Sigmoid colon (tissue), 7 donors: ENCODE results near the gene RAPGEF5. TPM values are rescaled to one million over a fixed set of nuclear protein-coding genes. Genes with fewer than 3 reads are reported as not detected.
A peak's percentile ranks its signal among the peaks of the same experiment; 100 is the strongest.

Experiments used
- DNase-seq: peaks from one replicate; pipeline ENCODE4 v3.0.0-alpha.2; 2019
- H3K27ac ChIP-seq, 4 donors: fragments of 200-600 bp; sonication (generic); one replicate each; pipeline ENCODE4 v1.5.1; 2016 to 2019; ENCODE audit warnings: mild to moderate bottlenecking in 1 of 4
- H3K27me3 ChIP-seq, 3 donors: fragments of 200-600 bp; sonication (generic); one replicate each; pipeline ENCODE4 v1.5.1; 2019; ENCODE audit warnings: mild to moderate bottlenecking in 1 of 3
- H3K36me3 ChIP-seq, 4 donors: fragments of 200-600 bp; sonication (generic); one replicate each; pipeline ENCODE4 v1.5.1; 2016 to 2019
- H3K4me1 ChIP-seq, 4 donors: fragments of 200-600 bp; sonication (generic); one replicate each; pipeline ENCODE4 v1.5.1; 2017 to 2019
- H3K4me3 ChIP-seq, 4 donors: fragments of 200-600 bp; sonication (generic); one replicate each; pipeline ENCODE4 v1.5.1; 2017 to 2019; ENCODE audit warnings: mild to moderate bottlenecking in 2 of 4, moderate library complexity in 1 of 4
- H3K9me3 ChIP-seq, 4 donors: fragments of 200-600 bp in 3 of 4; sonication (generic) in 3 of 4; one replicate each; pipeline versions ENCODE4 v1.5.1 to v1.6.1; 2013 to 2019
- EP300 ChIP-seq, 4 donors: sonication (generic); formaldehyde crosslinking; IDR thresholded peaks; one replicate each; pipeline ENCODE4 v1.6.1; 2017; ENCODE audit warnings: antibody characterized with exemption in 4 of 4
- POLR2A ChIP-seq, 2 donors: fragments of 450-650 bp; IDR thresholded peaks; one replicate each; pipeline ENCODE4 v1.6.1; 2016; ENCODE audit warnings: antibody characterized with exemption in 2 of 2, mild to moderate bottlenecking in 2 of 2, moderate library complexity in 2 of 2
- POLR2AphosphoS5 ChIP-seq, 4 donors: sonication (generic); formaldehyde crosslinking; IDR thresholded peaks; one replicate each; pipeline ENCODE4 v1.6.1; 2017; ENCODE audit warnings: antibody characterized with exemption in 4 of 4
- WGBS, 2 donors: extraction: QIAGEN DNeasy Blood & Tissue Kit; methylation state at CpG; one replicate each; pipeline ENCODE4 v1.1.7; 2013; 5-methylcytosine and 5-hydroxymethylcytosine counted together
- intact Hi-C: fragments of 100-400 bp; cut with DNase I; formaldehyde crosslinking; loops from one replicate; pipeline ENCODE4 v1.15.1; 2023
- polyA plus RNA-seq, 3 donors: library from polyadenylated mRNA; stranded (reverse); fragments of 200-250 nt; gene quantifications; one replicate each; pipeline ENCODE4 v1.2.3, GENCODE V29; 2013
- total RNA-seq, 4 donors: library from RNA; depleted of rRNA; stranded (reverse); fragments of >200 nt; gene quantifications; one replicate each; pipeline ENCODE4 v1.1.0, GENCODE V29; 2016
- TF ChIP-seq, protein P1 (sequence below), 4 experiments: fragments of 450-650 bp in 3 of 4; fragments of 200-600 bp in 1 of 4; IDR thresholded peaks; one replicate each; pipeline ENCODE4 v1.5.1; 2016 to 2019; ENCODE audit warnings: antibody characterized with exemption in 4 of 4, mild to moderate bottlenecking in 3 of 4, moderate library complexity in 2 of 4
- donor health status: healthy with polysubstance abuse.
- donor health status: Bipolar disorder and iron deficiency.
- donor health status: healthy.

The RAPGEF5 gene
- total RNA-seq (10 to 100 TPM; 10.3 to 17.9 (median 15.7) TPM), polyA plus RNA-seq (10 to 100 TPM in 1 of 3 donors, 1 to 10 TPM in 2; 6.0 to 12.6 (median 8.8) TPM)

- Histone ChIP-seq H3K4me1 (peaks cover 0 to 6% (median 5%) of the 10 kb centered on the region in 4 donors), H3K4me3 (peak within 1 kb of the TSS in 3 of 4 donors; percentile 31 to 34 (median 33)), H3K36me3 (no peaks in the 10 kb centered on the region), H3K9me3 (peaks cover 0 to 4% (median 0%) of the 10 kb centered on the region in 4 donors), H3K27ac (no peak within 1 kb of the TSS), H3K27me3 (peaks cover 0 to 27% (median 5%) of the 10 kb centered on the region in 3 donors)
- intact Hi-C loops, result no loop called here
- no peak for TF ChIP-seq POLR2AphosphoS5 (IDR thresholded peaks at IDR 0.05)
- TF ChIP-seq POLR2A (IDR thresholded peaks at IDR 0.05), result no peak
- TF ChIP-seq, protein P1, sequence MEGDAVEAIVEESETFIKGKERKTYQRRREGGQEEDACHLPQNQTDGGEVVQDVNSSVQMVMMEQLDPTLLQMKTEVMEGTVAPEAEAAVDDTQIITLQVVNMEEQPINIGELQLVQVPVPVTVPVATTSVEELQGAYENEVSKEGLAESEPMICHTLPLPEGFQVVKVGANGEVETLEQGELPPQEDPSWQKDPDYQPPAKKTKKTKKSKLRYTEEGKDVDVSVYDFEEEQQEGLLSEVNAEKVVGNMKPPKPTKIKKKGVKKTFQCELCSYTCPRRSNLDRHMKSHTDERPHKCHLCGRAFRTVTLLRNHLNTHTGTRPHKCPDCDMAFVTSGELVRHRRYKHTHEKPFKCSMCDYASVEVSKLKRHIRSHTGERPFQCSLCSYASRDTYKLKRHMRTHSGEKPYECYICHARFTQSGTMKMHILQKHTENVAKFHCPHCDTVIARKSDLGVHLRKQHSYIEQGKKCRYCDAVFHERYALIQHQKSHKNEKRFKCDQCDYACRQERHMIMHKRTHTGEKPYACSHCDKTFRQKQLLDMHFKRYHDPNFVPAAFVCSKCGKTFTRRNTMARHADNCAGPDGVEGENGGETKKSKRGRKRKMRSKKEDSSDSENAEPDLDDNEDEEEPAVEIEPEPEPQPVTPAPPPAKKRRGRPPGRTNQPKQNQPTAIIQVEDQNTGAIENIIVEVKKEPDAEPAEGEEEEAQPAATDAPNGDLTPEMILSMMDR (IDR thresholded peaks at IDR 0.05), result no peak
- TF ChIP-seq EP300 (IDR thresholded peaks at IDR 0.05), result no peak
- no peak for DNase-seq
- 0% methylated on average over 95 of the region's 95 CpGs for WGBS, 2 donors
Measured at GRCh38 chr7:22356701-22357310, at the start of gene RAPGEF5. Gene RAPGEF5 (minus strand): TSS chr7:22357154. CDS start chr7:22357060, 94 bp downstream.

DNA sequence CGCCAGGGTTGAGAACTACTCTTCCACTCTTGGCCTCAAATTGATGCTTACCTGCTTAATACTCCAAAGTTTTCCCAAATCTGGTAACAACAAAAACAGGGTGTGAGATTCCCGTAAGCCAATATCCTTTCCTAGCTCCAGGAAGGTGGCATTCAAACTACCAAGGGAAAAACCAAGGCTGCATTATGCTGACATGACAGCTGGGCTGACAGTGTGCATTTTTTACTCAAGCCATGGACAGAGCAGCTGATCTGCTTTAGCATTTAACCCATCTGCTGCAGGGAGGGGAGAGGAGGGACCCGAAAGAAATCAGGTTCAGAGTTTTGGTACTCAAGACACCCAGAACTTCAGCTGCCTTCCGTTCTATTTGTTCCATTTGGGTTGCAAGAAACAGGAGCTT is 49.8 kb upstream of the RAPGEF5 start:
- intact Hi-C loops, result no loop called here
- Histone ChIP-seq H3K4me3 (no peak overlapping the region), H3K27me3 (no peaks in the 10 kb centered on the region), H3K4me1 (no peaks in the 10 kb centered on the region), H3K36me3 (no peaks in the 10 kb centered on the region), H3K27ac (no peak overlapping the region), H3K9me3 (no peaks in the 10 kb centered on the region)
- WGBS, 2 donors, result 94 to 97% methylated on average over 4 of the region's 4 CpGs
- no peak for DNase-seq
- no peak for TF ChIP-seq POLR2AphosphoS5 (IDR thresholded peaks at IDR 0.05)
- no peak for TF ChIP-seq EP300 (IDR thresholded peaks at IDR 0.05)
- TF ChIP-seq, protein P1 (IDR thresholded peaks at IDR 0.05), result no peak
- TF ChIP-seq POLR2A (IDR thresholded peaks at IDR 0.05), result no peak

DNA sequence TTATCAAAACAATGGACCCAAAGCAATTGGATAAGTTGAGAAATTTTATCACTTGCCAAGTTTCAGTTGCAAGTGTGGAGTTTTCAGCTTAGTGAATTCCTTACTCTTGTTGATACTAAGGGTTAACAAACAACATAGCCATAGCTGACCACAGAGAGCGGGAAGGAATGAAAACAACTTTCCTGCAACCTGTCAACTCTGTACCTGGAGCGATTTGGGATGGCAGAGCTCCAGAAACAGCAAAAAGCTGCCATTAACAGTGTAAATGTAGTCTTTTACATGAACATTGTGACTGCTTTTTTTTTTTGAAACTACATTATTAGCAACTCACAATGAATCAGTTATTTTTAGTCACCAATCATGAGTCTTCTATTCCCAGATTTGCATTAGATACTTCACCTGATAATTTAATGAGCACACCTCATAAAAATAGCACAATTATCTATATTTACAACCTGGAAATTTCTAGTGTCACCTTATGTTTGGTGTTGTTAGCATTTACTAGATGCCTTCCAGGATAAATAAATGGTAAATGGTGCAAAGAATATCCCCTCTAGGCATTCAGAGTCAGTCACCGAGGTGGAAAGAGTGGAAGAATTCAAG is 47.6 kb upstream of the RAPGEF5 start:
- no peak for DNase-seq
- 83 to 87% methylated on average over 3 of the region's 3 CpGs for WGBS, 2 donors
- H3K27me3 ChIP-seq, result no peaks in the 10 kb centered on the region
- H3K4me1 ChIP-seq, result no peaks in the 10 kb centered on the region
- H3K36me3 ChIP-seq, result no peaks in the 10 kb centered on the region
- H3K4me3 ChIP-seq, result no peak overlapping the region
- no peaks in the 10 kb centered on the region for H3K9me3 ChIP-seq
- no peak overlapping the region for H3K27ac ChIP-seq
- TF ChIP-seq POLR2AphosphoS5 (IDR thresholded peaks at IDR 0.05) (no peak), EP300 (IDR thresholded peaks at IDR 0.05) (no peak), POLR2A (IDR thresholded peaks at IDR 0.05) (no peak)
- TF ChIP-seq, protein P1 (IDR thresholded peaks at IDR 0.05), result no peak
- intact Hi-C loops, result no loop called here

GRCh38 chr7:22403344-22403743 is 46.4 kb upstream of the RAPGEF5 start:
- WGBS, 2 donors, result 96 to 97% methylated on average over 2 of the region's 2 CpGs
- no peak overlapping the region for H3K4me3 ChIP-seq
- TF ChIP-seq POLR2AphosphoS5 (IDR thresholded peaks at IDR 0.05), result no peak
- no peak for TF ChIP-seq POLR2A (IDR thresholded peaks at IDR 0.05)
- TF ChIP-seq EP300 (IDR thresholded peaks at IDR 0.05), result no peak
- TF ChIP-seq, protein P1 (IDR thresholded peaks at IDR 0.05), result no peak

More at GRCh38 chr7:22403344-22403743, 46.4 kb upstream of the RAPGEF5 start:
- intact Hi-C loops, result no loop called here
- H3K27ac ChIP-seq, result no peak overlapping the region
- H3K4me1 ChIP-seq, result no peaks in the 10 kb centered on the region
- DNase-seq, result no peak
- H3K36me3 ChIP-seq, result no peaks in the 10 kb centered on the region
- H3K9me3 ChIP-seq, result no peaks in the 10 kb centered on the region
- H3K27me3 ChIP-seq, result no peaks in the 10 kb centered on the region
